ENCODE results near the gene PNCK. TPM values are rescaled to one million over a fixed set of nuclear protein-coding genes. Genes with fewer than 3 reads are reported as not detected.
"Not testable (repeated sequence)": the region's sequence is repeated elsewhere in the genome, so short reads cannot be mapped to it uniquely, and the experiment has no call there.

PNCK gene
- total and polyA plus RNA-seq, 10 of the 15 experiments (the other 5 are each of a cell fraction or from before 2014, with no cell fraction given), result 0.21 to 0.67 (median 0.54) TPM; not detected in 7

GRCh38 chrX:153684467-153685155 is 11.0 kb upstream of the PNCK start:
- ChIA-PET POLR2A (interaction anchor here (0.5 to 0.6 kb wide), 2 partner anchors 70 to 84 kb away, joined by 3 read pairs; no protein-coding TSS in a partner anchor), CTCF (interaction anchor here (1.3 kb wide), 2 partner anchors 16 to 174 kb away, joined by 3 to 4 read pairs; no protein-coding TSS in a partner anchor), RAD21 (ENCODE audit: unreplicated experiment) (no interaction called here), SMC1A (ENCODE audit: uncharacterized antibody, unreplicated experiment) (no interaction called here)
- H3K27ac ChIP-seq (ENCODE audit: control insufficient read depth, insufficient read depth), result no peak overlapping the region
- no peak for TF ChIP-seq NBN (IDR thresholded peaks at IDR 0.05)
- H4K20me1 ChIP-seq (ENCODE audit: control insufficient read depth, insufficient read depth), result no peaks in the 10 kb centered on the region
- intact Hi-C loops (cut with micrococcal nuclease; ENCODE audit: unreplicated experiment), result no loop called here
- DNase-seq (ENCODE audit: low read depth, low spot score) (no peak), FAIRE-seq (no peak), ATAC-seq (no peak)
- H3K36me3 ChIP-seq (ENCODE audit: control insufficient read depth in 2 of 2, insufficient read depth in 2 of 2, low read length in 1 of 2), result no peaks in the 10 kb centered on the region
- H3K4me2 ChIP-seq (ENCODE audit: control insufficient read depth, insufficient read depth), result no peak overlapping the region
- H3K4me1 ChIP-seq (ENCODE audit: control insufficient read depth, insufficient read depth, low read length), result no peaks in the 10 kb centered on the region
- in situ Hi-C loops (cut with MboI), result no loop called here
- H3K79me2 ChIP-seq (ENCODE audit: control insufficient read depth, insufficient read depth, low read length), result no peaks in the 10 kb centered on the region
- H3K9ac ChIP-seq (ENCODE audit: control insufficient read depth, insufficient read depth, low read length), result no peak overlapping the region
- H3K4me3 ChIP-seq, result no peak overlapping the region
- H2AFZ ChIP-seq (ENCODE audit: control insufficient read depth, low read depth, low read length), result no peak overlapping the region
- WGBS (ENCODE audit: insufficient coverage, insufficient replicate concordance, low lambda C conversion rate, missing lambda C conversion rate), result 48% methylated on average over 13 of the region's 21 CpGs
- H3K9me3 ChIP-seq (replicated peaks; ENCODE audit: control insufficient read depth, insufficient read depth, low read length), result no peaks in the 10 kb centered on the region; the same call in 2 of the 3 replicates
- BruUV-seq (replicated peaks), result no TSS peak
- H3K27me3 ChIP-seq (replicated peaks in 1 of 2; ENCODE audit: control insufficient read depth in 2 of 2, insufficient read depth in 2 of 2, low read length in 1 of 2), result no peaks in the 10 kb centered on the region

DNA sequence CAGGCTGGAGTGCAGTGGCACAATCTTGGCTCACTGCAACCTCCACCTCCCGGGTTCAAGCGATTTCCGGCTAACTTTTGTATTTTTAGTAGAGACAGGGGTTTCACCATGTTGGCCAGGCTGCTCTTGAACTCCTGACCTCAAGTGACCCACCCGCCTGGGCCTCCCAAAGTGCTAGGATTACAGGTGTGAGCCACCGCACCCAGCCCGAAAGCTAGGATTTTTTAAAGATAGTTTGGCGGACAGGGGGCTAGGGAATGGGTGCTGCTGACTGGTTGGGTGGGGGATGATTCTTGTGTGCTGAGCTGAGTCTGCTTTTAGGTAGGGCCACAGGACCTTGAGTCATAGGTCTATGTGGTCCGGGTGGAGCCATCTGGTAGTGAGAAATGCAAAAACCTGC is 9.9 kb upstream of the PNCK start:
- H3K4me2 ChIP-seq (ENCODE audit: control insufficient read depth, insufficient read depth); H3K36me3 ChIP-seq (ENCODE audit: control insufficient read depth in 2 of 2, insufficient read depth in 2 of 2, low read length in 1 of 2); H2AFZ ChIP-seq (ENCODE audit: control insufficient read depth, low read depth, low read length); H3K4me1 ChIP-seq (ENCODE audit: control insufficient read depth, insufficient read depth, low read length); in situ Hi-C loops (cut with MboI); BruUV-seq (replicated peaks); H3K79me2 ChIP-seq (ENCODE audit: control insufficient read depth, insufficient read depth, low read length); H4K20me1 ChIP-seq (ENCODE audit: control insufficient read depth, insufficient read depth); H3K27me3 ChIP-seq (replicated peaks in 1 of 2; ENCODE audit: control insufficient read depth in 2 of 2, insufficient read depth in 2 of 2, low read length in 1 of 2); H3K27ac ChIP-seq (ENCODE audit: control insufficient read depth, insufficient read depth); ATAC-seq; SMC1A ChIA-PET (ENCODE audit: uncharacterized antibody, unreplicated experiment); H3K9ac ChIP-seq (ENCODE audit: control insufficient read depth, insufficient read depth, low read length); RAD21 ChIA-PET (ENCODE audit: unreplicated experiment); H3K4me3 ChIP-seq; intact Hi-C loops (cut with micrococcal nuclease; ENCODE audit: unreplicated experiment); FAIRE-seq; H3K9me3 ChIP-seq (replicated peaks; ENCODE audit: control insufficient read depth, insufficient read depth, low read length); DNase-seq (ENCODE audit: low read depth, low spot score); POLR2A ChIA-PET: not testable (repeated sequence)
- 81% methylated on average over 8 of the region's 8 CpGs for WGBS (ENCODE audit: insufficient coverage, insufficient replicate concordance, low lambda C conversion rate, missing lambda C conversion rate)
- CTCF ChIA-PET, result interaction anchor here (1.3 kb wide), 1 partner anchor 15 kb away, joined by 3 read pairs; no protein-coding TSS in a partner anchor
